K562 (cell line): ENCODE results near the gene CHCHD5. TPM values are rescaled to one million over a fixed set of nuclear protein-coding genes. Genes with fewer than 3 reads are reported as not detected.

ENCODE experiments used
- ATAC-seq: fragments of 200-7000 bp; cut with Tn5 transposase; 3 replicates; pipeline ENCODE4 v1.9.1; 2020; ENCODE audit warnings: moderate library complexity
- BruUV-seq: library from RNA; stranded (reverse); fragments of 400-500 nt; replicated peaks from 2 replicates; lab custom pipeline; 2021; lab: Mats Ljungman, UMichigan
- CTCF ChIA-PET: fragments of 300-600 bp; formaldehyde crosslinking; extraction: SDS; loops from one replicate; lab custom pipeline; 2021; ENCODE audit warnings: low intra/inter-chr PET ratio; lab: Yijun Ruan, JAX
- POLR2A ChIA-PET: fragments of 300-600, 350-650 bp; sonication (Branson Sonifier 250); formaldehyde crosslinking; extraction: SDS; loops from one replicate; lab custom pipeline; 2021; ENCODE audit warnings: antibody characterized with exemption, inconsistent platforms; lab: Yijun Ruan, JAX
- DNase-seq, 4 experiments: peaks; one replicate each; pipeline versions ENCODE4 v3.0.0 to v3.0.0-alpha.2; 2011 to 2018; ENCODE audit warnings: low spot score in 3 of 4, mixed read lengths in 3 of 4; ENCODE audit errors: extremely low read depth in 1 of 4
- FAIRE-seq: peaks from 2 replicates; lab custom pipeline; 2011; peaks lifted over from hg19 to GRCh38; lab: Jason Lieb, UNC
- H2AFZ ChIP-seq: 2 replicates; pipeline ENCODE4 v1.6.0; 2011; ENCODE audit warnings: low read depth, low read length, control low read depth, inconsistent platforms
- H3K27ac ChIP-seq: fragments of 200-600 bp; 3 replicates; pipeline ENCODE4 v1.8.0; 2011; ENCODE audit warnings: low read depth, mild to moderate bottlenecking, control low read depth, inconsistent platforms, low read length, moderate library complexity, mixed read lengths; ENCODE audit errors: extremely low read depth
- H3K27me3 ChIP-seq, 2 experiments: fragments of 300-600 bp in 1 of 2; 2 replicates in 1 of 2; 3 replicates in 1 of 2; pipeline versions ENCODE4 v1.6.0 to v1.8.0; 2011; ENCODE audit warnings: inconsistent platforms in 2 of 2, low read length in 2 of 2, mild to moderate bottlenecking in 1 of 2, mixed read lengths in 1 of 2, moderate library complexity in 1 of 2; ENCODE audit not compliant: control insufficient read depth in 2 of 2, insufficient read depth in 2 of 2
- H3K36me3 ChIP-seq: fragments of 300-600 bp; 3 replicates; pipeline ENCODE4 v1.8.0; 2011; ENCODE audit warnings: mild to moderate bottlenecking, low read length, inconsistent platforms; ENCODE audit not compliant: control insufficient read depth, insufficient read depth
- H3K4me1 ChIP-seq, 2 experiments: fragments of 200-600 bp in 1 of 2; replicated peaks in 1 of 2; 2 replicates in 1 of 2; 3 replicates in 1 of 2; pipeline versions ENCODE4 v1.5.1 to v1.8.0; 2011; ENCODE audit warnings: inconsistent platforms in 2 of 2, low read length in 2 of 2, mild to moderate bottlenecking in 1 of 2, mixed read lengths in 1 of 2, moderate library complexity in 1 of 2; ENCODE audit not compliant: control insufficient read depth in 2 of 2, insufficient read depth in 2 of 2
- H3K4me2 ChIP-seq: 2 replicates; pipeline ENCODE4 v1.6.1; 2011; ENCODE audit warnings: low read length, control low read depth, inconsistent platforms, mixed read lengths; ENCODE audit not compliant: insufficient read depth
- H3K4me3 ChIP-seq: fragments of 200-600 bp; sonication (generic), shearing (Covaris generic); 2 replicates; pipeline ENCODE4 v1.5.1; 2016; ENCODE audit warnings: control low read depth, inconsistent platforms
- H3K79me2 ChIP-seq: fragments of 200-600 bp; 3 replicates; pipeline ENCODE4 v1.8.0; 2011; ENCODE audit warnings: low read length, inconsistent platforms; ENCODE audit not compliant: control insufficient read depth, insufficient read depth
- H3K9ac ChIP-seq, 2 experiments: 2 replicates each; pipeline versions ENCODE4 v1.6.0 to v1.6.1; 2011; ENCODE audit warnings: low read depth in 2 of 2, low read length in 2 of 2, control low read depth in 1 of 2, inconsistent platforms in 1 of 2, mild to moderate bottlenecking in 1 of 2, mixed read lengths in 1 of 2; ENCODE audit not compliant: insufficient read depth in 1 of 2
- H3K9me1 ChIP-seq: one replicate; pipeline ENCODE4 v1.6.0; 2011; ENCODE audit warnings: inconsistent platforms, mild to moderate bottlenecking, low read length, moderate library complexity; ENCODE audit not compliant: control insufficient read depth, insufficient read depth
- H3K9me3 ChIP-seq: replicated peaks from 2 replicates; pipeline ENCODE4 v1.5.1; 2011; ENCODE audit warnings: low read depth, low read length, inconsistent platforms; ENCODE audit not compliant: control insufficient read depth, insufficient read depth
- H4K20me1 ChIP-seq: replicated peaks from 2 replicates; pipeline ENCODE4 v1.6.1; 2011; ENCODE audit warnings: low read length, inconsistent platforms, mixed read lengths; ENCODE audit not compliant: control insufficient read depth, insufficient read depth
- FOXA1 ChIP-seq: fragments of 450-650 bp; IDR thresholded peaks from 2 replicates; pipeline ENCODE4 v1.6.1; 2016; ENCODE audit warnings: mild to moderate bottlenecking, borderline replicate concordance
- GTF2A2 ChIP-seq: IDR thresholded peaks from 2 replicates; pipeline ENCODE4 v1.6.1; 2016; ENCODE audit warnings: mild to moderate bottlenecking, missing genetic modification characterization, missing compliant biosample characterization
- KLF6 ChIP-seq: fragments of 250-450 bp; sonication (Bioruptor Pico); IDR thresholded peaks from 2 replicates; pipeline ENCODE4 v1.4.0; 2020; ENCODE audit warnings: mild to moderate bottlenecking, moderate library complexity, borderline replicate concordance
- MAFF ChIP-seq: IDR thresholded peaks from 2 replicates; pipeline ENCODE4 v1.6.1; 2012; ENCODE audit warnings: low read length, improper control_type of control experiment
- PHF8 ChIP-seq: fragments of 200-600 bp; sonication (generic); IDR thresholded peaks from 2 replicates; pipeline ENCODE4 v1.6.1; 2012; ENCODE audit warnings: mixed run types, mild to moderate bottlenecking, inconsistent platforms, low read length, moderate library complexity, borderline replicate concordance
- POLR2AphosphoS2 ChIP-seq: IDR thresholded peaks from 2 replicates; pipeline ENCODE4 v1.6.1; 2012; ENCODE audit warnings: low read length, improper control_type of control experiment
- POLR3G ChIP-seq: IDR thresholded peaks from 2 replicates; pipeline ENCODE4 v1.6.1; 2011; ENCODE audit not compliant: insufficient read length, insufficient replicate concordance; ENCODE audit errors: extremely low read depth
- SOX6 ChIP-seq: fragments of 450-650 bp; IDR thresholded peaks from 2 replicates; pipeline ENCODE4 v1.6.1; 2014; ENCODE audit warnings: mild to moderate bottlenecking
- TEAD4 ChIP-seq, 2 experiments: sonication (generic) in 1 of 2; formaldehyde crosslinking in 1 of 2; IDR thresholded peaks; 2 replicates each; pipeline versions ENCODE4 v1.6.1 to v1.8.0; 2012 to 2022; ENCODE audit warnings: borderline replicate concordance in 1 of 2, inconsistent platforms in 1 of 2, low read length in 1 of 2, mild to moderate bottlenecking in 1 of 2, missing genetic modification reagents in 1 of 2
- ZEB2 ChIP-seq: fragments of 450-650 bp; IDR thresholded peaks from 2 replicates; pipeline ENCODE4 v1.6.1; 2016
- ZNF134 ChIP-seq: fragments of 250-450 bp; sonication (Bioruptor Pico); conservative IDR thresholded peaks from 2 replicates; pipeline ENCODE4 v1.4.0; 2020
- ZNF197 ChIP-seq: fragments of 200-800 bp; sonication (Bioruptor generic); IDR thresholded peaks from 2 replicates; pipeline ENCODE4 v1.6.1; 2016; ENCODE audit warnings: low read depth, missing genetic modification characterization, missing compliant biosample characterization
- ZNF23 ChIP-seq: fragments of 250-450 bp; sonication (Bioruptor Pico); IDR thresholded peaks from 2 replicates; pipeline ENCODE4 v1.4.0; 2020; ENCODE audit warnings: mild to moderate bottlenecking
- ZNF77 ChIP-seq: fragments of 250-450 bp; sonication (Bioruptor Pico); IDR thresholded peaks from 2 replicates; pipeline ENCODE4 v1.5.0; 2020
- WGBS: fragments of 100-300 bp; shearing (Covaris generic); methylation state at CpG from one replicate; pipeline ENCODE4 v1.1.6; 2016; ENCODE audit warnings: low coverage, mixed read lengths; ENCODE audit not compliant: insufficient coverage; ENCODE audit errors: missing lambda C conversion rate; 5-methylcytosine and 5-hydroxymethylcytosine counted together
- in situ Hi-C: fragments of 300-500 bp; cut with MboI; formaldehyde crosslinking; loops from 4 replicates; pipeline ENCODE4 v1.15.0; 2018; ENCODE audit warnings: inconsistent platforms, mixed read lengths
- intact Hi-C: fragments of 100-400 bp; cut with micrococcal nuclease; formaldehyde crosslinking; loops from 2 replicates; pipeline ENCODE4 v1.14.2; 2022
- polyA plus RNA-seq, 8 experiments: library from polyadenylated mRNA; depleted of rRNA in 4 of 8; stranded (reverse) in 5 of 8; unstranded in 3 of 8; fragments of >200 nt; fragmentation: Nextera tagmentation in 2 of 8; fragmentation: Illumina TruSeq in 1 of 8; extraction: Ambion mirVana in 2 of 8; extraction: Trizol in 1 of 8; gene quantifications; 2 replicates each; pipeline versions ENCODE4 v1.2.1 to v1.2.3, GENCODE V29; 2011 to 2014; ENCODE audit warnings: inconsistent platforms in 1 of 8, missing spikeins in 1 of 8
- total RNA-seq, 7 experiments: library from RNA; depleted of rRNA in 6 of 7; stranded (reverse); fragments of >200 nt in 6 of 7; fragmentation: Illumina TruSeq in 2 of 7; extraction: Trizol in 2 of 7; gene quantifications; 2 replicates each; pipeline versions ENCODE4 v1.2.1 to v1.2.3, GENCODE V29; 2011 to 2021; ENCODE audit warnings: low replicate concordance in 1 of 7
- TF ChIP-seq, protein P1 (sequence below): fragments of 250-450 bp; sonication (Bioruptor Pico); IDR thresholded peaks from 2 replicates; pipeline ENCODE4 v1.8.0; 2021; ENCODE audit warnings: moderate library complexity, mild to moderate bottlenecking, inconsistent platforms
- TF ChIP-seq, protein P2 (sequence below): fragments of 450-650 bp; formaldehyde crosslinking; IDR thresholded peaks from 2 replicates; pipeline ENCODE4 v1.4.0; 2022; ENCODE audit warnings: missing genetic modification characterization
- TF ChIP-seq, protein P3 (sequence below): conservative IDR thresholded peaks from 2 replicates; pipeline ENCODE4 v1.6.1; 2011; ENCODE audit warnings: low read depth, mild to moderate bottlenecking, low read length; ENCODE audit not compliant: control insufficient read depth

CHCHD5 gene
- total and polyA plus RNA-seq, 9 of the 15 experiments (the other 6 are each of a cell fraction or from before 2014, with no cell fraction given) = 7.4 to 79.3 (median 33.4) TPM

DNA sequence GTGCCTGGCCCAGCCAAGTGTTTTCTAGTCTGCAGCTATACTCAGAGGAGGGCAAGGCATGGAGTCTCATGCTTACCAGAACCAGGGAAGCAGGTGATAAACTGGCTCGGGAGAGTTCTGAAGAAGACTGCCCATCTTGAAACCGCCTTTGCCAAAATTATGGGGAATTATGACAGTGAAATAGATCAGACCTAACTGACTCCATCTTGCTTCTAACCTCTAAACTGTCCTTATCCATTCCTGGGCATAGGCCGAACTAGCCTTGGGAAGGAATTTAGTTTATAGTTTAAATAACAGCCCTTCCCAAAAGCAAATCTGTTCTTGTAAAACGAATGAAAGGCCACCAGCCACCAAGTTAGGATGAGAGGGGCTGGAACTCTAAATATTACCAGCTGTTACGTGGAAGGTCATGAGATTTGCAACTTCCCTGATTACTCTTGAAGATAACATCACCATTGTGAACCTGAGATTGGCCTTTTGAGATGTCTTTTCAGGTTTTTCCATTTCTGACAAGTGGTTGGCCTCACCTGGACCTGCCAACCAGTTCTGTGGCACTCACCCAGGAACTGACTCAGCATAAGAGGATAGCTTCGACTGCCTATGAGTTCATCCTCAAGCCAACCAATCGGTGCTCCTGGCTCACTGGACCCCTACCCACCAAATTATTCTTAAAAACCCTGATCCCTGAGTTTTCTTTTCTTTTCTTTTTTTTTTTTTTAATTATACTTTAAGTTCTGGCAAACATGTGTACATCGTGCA is 23.4 kb downstream of the CHCHD5 start:
- H3K4me1 ChIP-seq = no peaks in the 10 kb centered on the region; a peak in 1 of 5 replicates
- no peak overlapping the region for H3K4me2 ChIP-seq
- ChIA-PET POLR2A (no interaction called here), CTCF (no interaction called here)
- no peaks in the 10 kb centered on the region for H3K79me2 ChIP-seq
- ATAC-seq = no peak
- no peaks in the 10 kb centered on the region for H3K9me1 ChIP-seq
- no peaks in the 10 kb centered on the region for H4K20me1 ChIP-seq
- in situ Hi-C loops (loop anchor here (25.0 kb wide), 1 partner anchor 279 kb away; no protein-coding TSS in a partner anchor), intact Hi-C loops (no loop called here)
- no peak for DNase-seq
- H3K36me3 ChIP-seq = no peaks in the 10 kb centered on the region
- WGBS = 37% methylated on average over 8 of the region's 8 CpGs
- H3K27ac ChIP-seq = no peak overlapping the region
- H3K9ac ChIP-seq = no peak overlapping the region
- no peak overlapping the region for H2AFZ ChIP-seq
- FAIRE-seq = no peak
- no peaks in the 10 kb centered on the region for H3K9me3 ChIP-seq
- no peaks in the 10 kb centered on the region for H3K27me3 ChIP-seq
- BruUV-seq = no TSS peak
- H3K4me3 ChIP-seq = no peak overlapping the region
- no peak for TF ChIP-seq ZNF197 (CRISPR knock-in tag)
- TF ChIP-seq, protein P1, sequence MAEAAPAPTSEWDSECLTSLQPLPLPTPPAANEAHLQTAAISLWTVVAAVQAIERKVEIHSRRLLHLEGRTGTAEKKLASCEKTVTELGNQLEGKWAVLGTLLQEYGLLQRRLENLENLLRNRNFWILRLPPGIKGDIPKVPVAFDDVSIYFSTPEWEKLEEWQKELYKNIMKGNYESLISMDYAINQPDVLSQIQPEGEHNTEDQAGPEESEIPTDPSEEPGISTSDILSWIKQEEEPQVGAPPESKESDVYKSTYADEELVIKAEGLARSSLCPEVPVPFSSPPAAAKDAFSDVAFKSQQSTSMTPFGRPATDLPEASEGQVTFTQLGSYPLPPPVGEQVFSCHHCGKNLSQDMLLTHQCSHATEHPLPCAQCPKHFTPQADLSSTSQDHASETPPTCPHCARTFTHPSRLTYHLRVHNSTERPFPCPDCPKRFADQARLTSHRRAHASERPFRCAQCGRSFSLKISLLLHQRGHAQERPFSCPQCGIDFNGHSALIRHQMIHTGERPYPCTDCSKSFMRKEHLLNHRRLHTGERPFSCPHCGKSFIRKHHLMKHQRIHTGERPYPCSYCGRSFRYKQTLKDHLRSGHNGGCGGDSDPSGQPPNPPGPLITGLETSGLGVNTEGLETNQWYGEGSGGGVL (CRISPR knock-in tag) = no peak
- TF ChIP-seq GTF2A2 (tag) = no peak
- no peak for TF ChIP-seq ZNF23
- no peak for TF ChIP-seq POLR3G
- no peak for TF ChIP-seq POLR2AphosphoS2
- TF ChIP-seq, protein P2, sequence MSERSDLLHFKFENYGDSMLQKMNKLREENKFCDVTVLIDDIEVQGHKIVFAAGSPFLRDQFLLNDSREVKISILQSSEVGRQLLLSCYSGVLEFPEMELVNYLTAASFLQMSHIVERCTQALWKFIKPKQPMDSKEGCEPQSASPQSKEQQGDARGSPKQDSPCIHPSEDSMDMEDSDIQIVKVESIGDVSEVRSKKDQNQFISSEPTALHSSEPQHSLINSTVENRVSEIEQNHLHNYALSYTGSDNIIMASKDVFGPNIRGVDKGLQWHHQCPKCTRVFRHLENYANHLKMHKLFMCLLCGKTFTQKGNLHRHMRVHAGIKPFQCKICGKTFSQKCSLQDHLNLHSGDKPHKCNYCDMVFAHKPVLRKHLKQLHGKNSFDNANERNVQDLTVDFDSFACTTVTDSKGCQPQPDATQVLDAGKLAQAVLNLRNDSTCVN (CRISPR knock-in tag) = no peak
- TF ChIP-seq TEAD4 (IDR thresholded peaks at IDR 0.05; ENCODE audit: low read length) = no peak
- no peak for TF ChIP-seq TEAD4 (CRISPR knock-in tag; IDR thresholded peaks at IDR 0.05; ENCODE audit: borderline replicate concordance)
- 0 out of 2 replicates have a peak, but pooled peaks have one; percentile 5 for TF ChIP-seq MAFF
- TF ChIP-seq ZEB2 = no peak
- no peak for TF ChIP-seq FOXA1
- no peak for TF ChIP-seq ZNF77 (CRISPR knock-in tag)
- no peak for TF ChIP-seq ZNF134 (CRISPR knock-in tag)
- TF ChIP-seq, protein P3, sequence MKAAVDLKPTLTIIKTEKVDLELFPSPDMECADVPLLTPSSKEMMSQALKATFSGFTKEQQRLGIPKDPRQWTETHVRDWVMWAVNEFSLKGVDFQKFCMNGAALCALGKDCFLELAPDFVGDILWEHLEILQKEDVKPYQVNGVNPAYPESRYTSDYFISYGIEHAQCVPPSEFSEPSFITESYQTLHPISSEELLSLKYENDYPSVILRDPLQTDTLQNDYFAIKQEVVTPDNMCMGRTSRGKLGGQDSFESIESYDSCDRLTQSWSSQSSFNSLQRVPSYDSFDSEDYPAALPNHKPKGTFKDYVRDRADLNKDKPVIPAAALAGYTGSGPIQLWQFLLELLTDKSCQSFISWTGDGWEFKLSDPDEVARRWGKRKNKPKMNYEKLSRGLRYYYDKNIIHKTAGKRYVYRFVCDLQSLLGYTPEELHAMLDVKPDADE = no peak
- TF ChIP-seq PHF8 = no peak
- peak; percentile 70; the same call in 1 of the 2 replicates for TF ChIP-seq KLF6 (CRISPR knock-in tag)
- TF ChIP-seq SOX6 = no peak
